Measurements from ENCODE around the gene IL1RAP. TPM values are rescaled to one million over a fixed set of nuclear protein-coding genes. Genes with fewer than 3 reads are reported as not detected.

The IL1RAP gene
- total and polyA plus RNA-seq, 9 of the 15 experiments (the other 6 are each of a cell fraction or from before 2014, with no cell fraction given) = 0.23 to 1.8 (median 0.88) TPM

- no peak overlapping the region for H3K9ac ChIP-seq (ENCODE audit: insufficient read depth in 1 of 2, low read depth in 2 of 2, low read length in 2 of 2)
- no peak overlapping the region for H3K27ac ChIP-seq (ENCODE audit: extremely low read depth, low read depth, low read length)
- FAIRE-seq (no peak), ATAC-seq (no peak), DNase-seq (ENCODE audit: extremely low read depth in 1 of 4, low spot score in 3 of 4) (no peak)
- no peaks in the 10 kb centered on the region for H4K20me1 ChIP-seq (replicated peaks; ENCODE audit: control insufficient read depth, insufficient read depth, low read length)
- no peaks in the 10 kb centered on the region for H3K9me3 ChIP-seq (replicated peaks; ENCODE audit: control insufficient read depth, insufficient read depth, low read depth, low read length)
- no peak overlapping the region for H3K4me2 ChIP-seq (ENCODE audit: insufficient read depth, low read length)
- H2AFZ ChIP-seq (ENCODE audit: low read depth, low read length) = no peak overlapping the region
- H3K9me1 ChIP-seq (ENCODE audit: control insufficient read depth, insufficient read depth, low read length) = no peaks in the 10 kb centered on the region
- no peak overlapping the region for H3K4me3 ChIP-seq
- ChIA-PET CTCF (ENCODE audit: low intra/inter-chr PET ratio) (no interaction called here), POLR2A (no interaction called here)
- BruUV-seq (replicated peaks) = no TSS peak
- TF ChIP-seq, protein P1, sequence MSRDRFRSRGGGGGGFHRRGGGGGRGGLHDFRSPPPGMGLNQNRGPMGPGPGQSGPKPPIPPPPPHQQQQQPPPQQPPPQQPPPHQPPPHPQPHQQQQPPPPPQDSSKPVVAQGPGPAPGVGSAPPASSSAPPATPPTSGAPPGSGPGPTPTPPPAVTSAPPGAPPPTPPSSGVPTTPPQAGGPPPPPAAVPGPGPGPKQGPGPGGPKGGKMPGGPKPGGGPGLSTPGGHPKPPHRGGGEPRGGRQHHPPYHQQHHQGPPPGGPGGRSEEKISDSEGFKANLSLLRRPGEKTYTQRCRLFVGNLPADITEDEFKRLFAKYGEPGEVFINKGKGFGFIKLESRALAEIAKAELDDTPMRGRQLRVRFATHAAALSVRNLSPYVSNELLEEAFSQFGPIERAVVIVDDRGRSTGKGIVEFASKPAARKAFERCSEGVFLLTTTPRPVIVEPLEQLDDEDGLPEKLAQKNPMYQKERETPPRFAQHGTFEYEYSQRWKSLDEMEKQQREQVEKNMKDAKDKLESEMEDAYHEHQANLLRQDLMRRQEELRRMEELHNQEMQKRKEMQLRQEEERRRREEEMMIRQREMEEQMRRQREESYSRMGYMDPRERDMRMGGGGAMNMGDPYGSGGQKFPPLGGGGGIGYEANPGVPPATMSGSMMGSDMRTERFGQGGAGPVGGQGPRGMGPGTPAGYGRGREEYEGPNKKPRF (IDR thresholded peaks at IDR 0.05; ENCODE audit: low read depth, low read length) = no peak
- TF ChIP-seq ZNF217 (CRISPR knock-in tag; IDR thresholded peaks at IDR 0.05) (no peak), CBX1 (IDR thresholded peaks at IDR 0.05; ENCODE audit: low read depth) (no peak), NR4A1 (CRISPR knock-in tag; IDR thresholded peaks at IDR 0.05) (no peak), NR4A1 (tag; IDR thresholded peaks at IDR 0.05) (no peak), SRSF3 (IDR thresholded peaks at IDR 0.05; ENCODE audit: insufficient read depth, low read length) (no peak), NCOA6 (IDR thresholded peaks at IDR 0.05) (no peak), NEUROD1 (IDR thresholded peaks at IDR 0.05; ENCODE audit: borderline replicate concordance, low read depth, low read length, partially characterized antibody) (no peak), KAT8 (IDR thresholded peaks at IDR 0.05; ENCODE audit: low read depth) (no peak), ZC3H4 (CRISPR knock-in tag; IDR thresholded peaks at IDR 0.05; ENCODE audit: borderline replicate concordance) (no peak), FOXA1 (IDR thresholded peaks at IDR 0.05; ENCODE audit: borderline replicate concordance) (no peak), FIP1L1 (IDR thresholded peaks at IDR 0.05; ENCODE audit: low read depth, low read length, poor library complexity, severe bottlenecking) (no peak), TAF15 (IDR thresholded peaks at IDR 0.05; ENCODE audit: low read depth, low read length) (no peak), GATAD2B (IDR thresholded peaks at IDR 0.05; ENCODE audit: borderline replicate concordance) (no peak), ESRRA (IDR thresholded peaks at IDR 0.05; ENCODE audit: borderline replicate concordance, low read depth) (no peak)
- TF ChIP-seq, protein P2, sequence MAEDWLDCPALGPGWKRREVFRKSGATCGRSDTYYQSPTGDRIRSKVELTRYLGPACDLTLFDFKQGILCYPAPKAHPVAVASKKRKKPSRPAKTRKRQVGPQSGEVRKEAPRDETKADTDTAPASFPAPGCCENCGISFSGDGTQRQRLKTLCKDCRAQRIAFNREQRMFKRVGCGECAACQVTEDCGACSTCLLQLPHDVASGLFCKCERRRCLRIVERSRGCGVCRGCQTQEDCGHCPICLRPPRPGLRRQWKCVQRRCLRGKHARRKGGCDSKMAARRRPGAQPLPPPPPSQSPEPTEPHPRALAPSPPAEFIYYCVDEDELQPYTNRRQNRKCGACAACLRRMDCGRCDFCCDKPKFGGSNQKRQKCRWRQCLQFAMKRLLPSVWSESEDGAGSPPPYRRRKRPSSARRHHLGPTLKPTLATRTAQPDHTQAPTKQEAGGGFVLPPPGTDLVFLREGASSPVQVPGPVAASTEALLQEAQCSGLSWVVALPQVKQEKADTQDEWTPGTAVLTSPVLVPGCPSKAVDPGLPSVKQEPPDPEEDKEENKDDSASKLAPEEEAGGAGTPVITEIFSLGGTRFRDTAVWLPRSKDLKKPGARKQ (CRISPR knock-in tag; IDR thresholded peaks at IDR 0.05) = no peak
- intact Hi-C loops (cut with micrococcal nuclease) = no loop called here
- WGBS (ENCODE audit: insufficient coverage, low coverage, missing lambda C conversion rate) = 4% methylated on average over 9 of the region's 9 CpGs
- H3K79me2 ChIP-seq (ENCODE audit: control insufficient read depth, insufficient read depth, low read length) = no peaks in the 10 kb centered on the region
- H3K4me1 ChIP-seq (replicated peaks in 1 of 2; ENCODE audit: control insufficient read depth in 2 of 2, insufficient read depth in 2 of 2, low read length in 2 of 2) = no peaks in the 10 kb centered on the region
- no peaks in the 10 kb centered on the region for H3K27me3 ChIP-seq (ENCODE audit: control insufficient read depth in 2 of 2, insufficient read depth in 2 of 2, low read length in 2 of 2)
- in situ Hi-C loops (cut with MboI) = no loop called here
- H3K36me3 ChIP-seq (ENCODE audit: control insufficient read depth, insufficient read depth, low read length) = no peaks in the 10 kb centered on the region
Measured at GRCh38 chr3:190595179-190595795, 81.4 kb downstream of the IL1RAP start.
